GM21390 (cell line): ENCODE results near the gene SMIM14.
"Not testable (repeated sequence)": the region's sequence is repeated elsewhere in the genome, so short reads cannot be mapped to it uniquely, and the experiment has no call there.

Experiments used
- ATAC-seq: cut with Tn5 transposase; IDR thresholded peaks from one replicate; pipeline ENCODE4 v1.9.1; 2021; ENCODE audit not compliant: unreplicated experiment

SMIM14 gene

DNA sequence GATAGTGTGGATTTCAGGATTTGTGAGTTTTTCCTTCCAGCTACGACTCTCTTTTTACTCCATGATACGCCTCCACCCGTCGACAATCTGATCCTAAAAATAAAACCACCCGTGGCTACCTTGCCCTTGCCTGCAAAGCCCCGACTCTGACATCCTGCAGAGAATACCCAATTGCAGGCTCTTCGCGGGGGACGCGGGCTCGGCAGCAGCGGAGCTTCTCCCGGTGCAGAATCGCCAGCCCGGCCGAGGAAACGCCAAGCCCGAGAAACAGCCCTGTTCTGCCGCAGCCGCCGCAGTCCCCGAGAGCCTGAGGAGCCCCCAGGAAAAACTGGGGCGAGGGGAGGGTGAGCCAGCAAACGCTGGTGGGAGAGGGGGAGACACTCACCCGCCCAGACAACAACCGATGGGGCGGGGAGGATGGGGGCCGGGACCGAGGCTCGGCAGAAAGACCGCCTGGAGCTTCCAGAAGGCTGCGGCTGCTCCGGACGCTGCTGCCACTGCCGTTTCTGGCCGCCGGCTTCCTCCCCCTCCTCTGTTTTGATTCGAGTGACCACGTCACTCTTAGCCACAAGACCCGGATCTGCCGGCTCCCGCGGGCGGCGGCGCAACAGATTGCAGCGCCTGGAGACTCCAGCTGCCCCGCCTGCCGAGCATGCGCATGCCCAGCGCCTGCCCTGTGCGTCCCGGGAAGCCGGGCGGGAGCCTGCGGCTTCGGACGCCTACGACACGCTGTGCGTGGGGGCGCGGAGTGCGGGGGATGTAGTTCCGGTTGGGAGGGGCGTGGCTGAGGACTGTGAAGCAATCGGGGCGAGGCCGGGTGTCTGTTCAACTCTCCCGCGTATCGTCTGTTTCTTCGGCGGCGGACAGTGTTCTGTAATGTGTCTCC lies at the start of gene SMIM14:
Gene SMIM14 (minus strand): TSS at position 512 of the 886 bp plus-strand sequence. CDS start 33,720 bp downstream, outside the sequence.
- peak; percentile 70 for ATAC-seq

GRCh38 chr4:39687014-39687413 lies 48.3 kb upstream of the SMIM14 start:
- no peak for ATAC-seq

- ATAC-seq, result no peak
These were observed 47.3 kb upstream of the SMIM14 start for GRCh38 chr4:39685990-39686389.

DNA sequence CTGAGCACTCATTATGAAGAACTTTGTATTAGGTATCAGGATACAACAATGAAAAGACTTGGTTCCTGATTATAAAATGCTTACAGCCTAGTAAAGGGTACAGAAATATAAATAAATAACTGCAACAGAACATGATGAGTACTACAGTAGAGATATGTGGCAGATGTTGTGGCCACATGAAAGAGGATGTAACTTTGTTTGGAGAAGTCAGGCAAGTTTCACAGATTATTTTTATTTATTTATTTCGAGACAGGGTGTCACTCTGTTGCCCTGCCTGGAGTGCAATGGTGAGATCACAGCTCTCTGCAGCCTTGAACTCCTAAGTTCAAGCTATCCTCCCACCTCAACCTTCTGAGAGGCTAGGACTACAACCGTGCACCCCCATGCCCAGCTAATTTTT lies 43.5 kb upstream of the SMIM14 start:
- ATAC-seq, result peak; percentile 84

GRCh38 chr4:39681003-39681402 lies 42.3 kb upstream of the SMIM14 start:
- not testable (repeated sequence) for ATAC-seq

- not testable (repeated sequence) for ATAC-seq
These were observed 37.0 kb upstream of the SMIM14 start for GRCh38 chr4:39675681-39676080.

GRCh38 chr4:39670296-39670695 lies 31.6 kb upstream of the SMIM14 start:
- not testable (repeated sequence) for ATAC-seq

DNA sequence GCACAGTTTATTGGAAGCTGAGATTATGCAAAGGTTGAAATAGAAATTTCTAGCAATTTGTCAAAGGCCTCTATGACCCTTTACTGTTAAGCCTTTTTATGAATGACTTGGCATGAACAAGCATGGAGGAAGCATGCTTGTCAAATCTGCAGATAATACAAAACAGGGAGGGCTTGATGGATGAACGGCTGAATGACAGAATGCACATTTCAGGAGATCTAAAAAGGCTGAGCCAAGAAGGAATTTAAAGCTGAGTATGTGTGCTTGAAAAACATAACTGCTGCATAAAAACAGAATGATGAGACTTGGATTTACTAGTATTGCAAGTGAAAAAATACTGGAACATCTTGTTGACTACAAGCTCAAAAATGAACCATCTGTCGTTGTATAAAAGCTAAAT lies 30.2 kb upstream of the SMIM14 start:
- no peak for ATAC-seq

- ATAC-seq, result no peak
These were observed 29.0 kb upstream of the SMIM14 start for GRCh38 chr4:39667706-39668105.

DNA sequence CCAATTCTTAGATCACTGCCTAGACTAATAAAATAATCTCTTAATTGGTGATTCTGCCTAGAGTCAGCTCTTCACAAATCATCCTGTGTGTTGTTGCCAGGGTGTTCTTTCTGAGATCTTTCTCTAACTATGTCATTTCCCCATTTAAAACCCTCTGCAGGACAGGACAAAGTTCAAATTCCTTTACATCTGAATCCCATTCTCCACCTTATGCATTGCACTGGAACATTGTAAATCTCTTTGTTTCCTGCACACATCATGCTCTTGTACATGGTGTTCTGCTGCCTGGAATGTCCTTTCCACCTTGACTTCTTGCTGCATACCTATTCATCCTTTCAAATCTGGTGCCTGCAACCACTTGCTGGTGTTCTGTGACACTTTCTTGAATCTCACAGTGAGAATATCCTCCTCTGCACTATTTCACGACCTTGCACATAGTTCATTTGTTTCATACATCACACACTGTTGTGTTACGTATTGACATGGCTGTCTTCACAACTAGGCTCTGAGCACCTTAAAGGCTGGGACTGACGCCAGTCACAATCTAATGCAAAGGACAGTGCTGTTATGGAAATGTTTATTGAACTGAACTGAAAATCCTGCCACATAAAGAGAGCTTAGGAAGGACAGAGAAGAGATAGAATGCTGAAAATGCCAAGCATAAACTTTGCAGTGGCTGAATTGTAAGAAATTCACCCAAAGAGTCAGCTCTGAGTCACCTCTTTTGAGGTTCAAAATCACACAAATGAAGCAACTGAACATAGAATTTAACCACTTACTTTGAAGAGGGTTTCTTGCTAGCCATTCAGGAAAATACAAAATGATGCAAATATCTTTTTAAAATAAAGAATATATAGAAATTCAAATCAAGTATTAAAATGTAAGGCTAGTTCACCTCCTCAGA lies 26.4 kb upstream of the SMIM14 start:
- ATAC-seq, result no peak

GRCh38 chr4:39662683-39663082 lies 24.0 kb upstream of the SMIM14 start:
- ATAC-seq, result no peak

GRCh38 chr4:39660757-39661156 lies 22.1 kb upstream of the SMIM14 start:
- ATAC-seq, result no peak

DNA sequence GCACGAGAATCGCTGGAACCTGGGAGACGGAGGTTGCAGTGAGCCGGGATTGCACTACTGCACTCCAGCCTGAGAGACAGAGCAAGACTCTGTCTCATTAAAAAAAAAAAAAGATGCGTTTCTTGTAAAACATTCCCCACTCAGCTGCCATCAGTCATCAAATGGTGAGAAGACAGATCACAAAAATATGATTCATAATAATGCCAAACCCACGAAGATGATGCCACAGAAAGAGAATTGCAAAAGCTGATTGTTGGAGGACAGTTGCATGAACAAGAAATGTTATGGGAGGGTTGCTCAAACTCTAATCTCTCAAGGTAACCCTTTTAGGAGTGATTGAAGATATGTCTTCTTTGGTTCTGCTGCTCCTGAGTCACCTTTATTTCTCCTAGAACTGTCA lies 21.4 kb upstream of the SMIM14 start:
- no peak for ATAC-seq

DNA sequence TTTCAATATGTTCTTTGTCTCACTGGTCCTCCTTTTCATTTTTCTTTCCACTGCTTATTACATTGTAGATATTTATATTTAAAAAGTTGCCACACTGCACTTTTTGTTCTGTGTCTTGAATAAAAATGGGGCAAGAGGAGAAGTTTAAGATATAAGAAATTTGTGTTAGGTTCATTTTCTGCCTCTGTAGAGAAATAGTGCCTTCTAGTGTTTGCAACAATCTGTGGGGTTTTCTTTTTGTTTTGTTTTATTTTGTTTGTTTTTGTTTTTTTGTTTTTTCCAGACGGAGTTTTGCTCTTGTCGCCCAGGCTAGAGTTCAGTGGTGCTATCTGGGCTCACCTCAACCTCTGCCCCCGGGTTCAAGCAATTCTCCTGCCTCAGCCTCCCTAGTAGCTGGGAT lies 20.1 kb upstream of the SMIM14 start:
- ATAC-seq, result no peak

- peak; percentile 71 for ATAC-seq
These were observed 18.8 kb upstream of the SMIM14 start for GRCh38 chr4:39657465-39657864.

- not testable (repeated sequence) for ATAC-seq
These were observed 18.0 kb upstream of the SMIM14 start for GRCh38 chr4:39656638-39657037.

DNA sequence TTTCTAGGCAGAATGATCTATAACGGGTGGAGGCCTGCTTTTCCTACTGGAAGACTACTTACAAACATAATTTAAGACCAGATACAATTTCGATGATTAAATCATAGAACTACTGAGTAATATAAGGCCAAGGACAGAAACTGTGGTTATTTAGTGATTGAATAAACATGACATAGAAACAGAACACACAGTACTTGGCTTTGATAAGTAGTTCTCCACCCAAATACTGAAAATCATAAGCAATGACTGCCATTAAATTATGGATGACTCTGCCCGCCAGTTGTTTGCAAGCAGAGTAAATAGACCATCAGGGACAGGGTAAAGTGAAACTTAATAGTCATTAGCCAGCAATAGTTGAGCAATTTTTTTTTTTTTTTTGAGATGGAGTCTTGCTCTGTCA lies 17.2 kb upstream of the SMIM14 start:
- no peak for ATAC-seq

DNA sequence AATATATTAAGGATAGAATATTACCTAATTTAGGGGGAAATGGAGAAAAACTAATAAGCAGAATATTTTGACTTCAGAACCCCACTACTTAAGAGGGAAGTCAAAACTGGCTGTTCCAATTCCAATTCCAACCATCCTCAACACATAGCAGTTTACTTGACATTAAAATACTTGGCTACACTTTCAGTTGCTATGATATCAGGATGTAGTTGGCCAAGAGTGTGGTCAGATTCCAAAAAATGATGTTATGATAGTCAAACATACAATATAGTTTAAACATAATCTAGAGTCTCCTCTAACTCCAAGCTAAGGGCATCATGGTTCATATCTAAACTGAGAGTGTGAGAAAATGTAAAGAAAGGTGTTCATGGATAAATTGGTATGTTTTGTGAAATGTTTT lies 16.5 kb upstream of the SMIM14 start:
- ATAC-seq, result no peak

DNA sequence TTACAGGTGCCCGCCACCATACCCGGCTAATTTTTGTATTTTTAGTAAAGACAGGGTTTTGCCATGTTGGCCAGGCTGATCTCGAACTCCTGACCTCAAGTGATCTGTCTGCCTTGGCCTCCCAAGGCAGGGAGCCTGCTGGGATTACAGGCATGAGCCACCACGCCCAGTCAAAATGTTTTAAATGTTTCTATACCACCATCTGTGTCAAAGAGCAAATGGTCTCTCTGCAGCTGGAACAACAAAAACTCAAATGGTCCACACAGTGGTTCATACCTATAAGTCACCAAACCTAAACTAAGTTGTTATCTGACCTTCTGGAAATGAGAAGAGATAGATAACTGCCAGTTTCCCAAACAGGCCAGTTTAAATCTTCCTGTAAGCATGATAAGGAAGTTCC lies 12.9 kb upstream of the SMIM14 start:
- not testable (repeated sequence) for ATAC-seq

GRCh38 chr4:39649639-39650265 lies 11.1 kb upstream of the SMIM14 start:
- ATAC-seq, result no peak

DNA sequence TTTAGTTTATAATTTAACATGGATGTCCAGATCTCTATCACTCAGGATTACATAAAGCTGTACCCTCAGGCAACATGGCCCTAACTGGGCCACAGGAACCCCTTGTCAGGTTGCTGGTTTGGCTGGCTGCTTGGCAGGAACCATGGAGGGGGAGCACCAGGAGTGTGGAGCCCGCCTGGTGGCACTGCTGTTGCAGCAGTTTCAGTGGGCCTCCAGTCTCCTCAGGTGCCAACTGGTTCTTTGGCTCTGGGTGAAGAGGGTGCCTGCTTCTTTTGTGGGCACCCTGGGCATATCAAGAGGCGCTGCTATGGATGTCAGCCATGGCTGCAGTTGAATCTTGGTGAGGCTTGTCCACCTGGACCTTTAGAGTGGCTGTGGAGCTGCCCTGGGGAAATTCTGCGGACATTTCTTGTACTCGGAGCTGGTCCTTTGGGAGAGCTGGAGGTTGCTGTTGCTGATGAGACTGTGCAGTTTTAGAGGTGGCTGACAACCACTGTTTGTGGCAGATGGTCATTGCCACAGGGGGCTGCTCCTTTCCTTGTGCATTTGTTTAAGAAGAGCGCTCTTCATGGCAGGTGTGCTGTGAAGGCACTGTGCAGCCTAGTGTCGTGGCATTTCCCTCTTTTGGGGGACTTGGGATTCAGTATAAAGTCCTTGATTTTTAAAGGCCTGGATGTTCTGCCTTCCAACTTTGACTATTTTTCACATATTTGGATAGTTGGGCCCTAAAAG lies 10.3 kb upstream of the SMIM14 start:
- ATAC-seq, result no peak
